Stimulated activated CD4-positive, alpha-beta T cell treated with anti-CD3 and anti-CD28 coated beads, Interleukin-12 subunit alpha, Interleukin-12 subunit beta, amount 100 ng/mL, for 4 hours (primary cell): ENCODE measurements around the gene SVOP.
A peak's percentile ranks its signal among the peaks of the same experiment; 100 is the strongest.

Experiments
- DNase-seq: peaks from one replicate; pipeline ENCODE4 v3.0.0-alpha.2; 2020

Gene SVOP

GRCh38 chr12:108928695-108929094 is 92.2 kb downstream of the SVOP start:
- DNase-seq, result no peak

DNA sequence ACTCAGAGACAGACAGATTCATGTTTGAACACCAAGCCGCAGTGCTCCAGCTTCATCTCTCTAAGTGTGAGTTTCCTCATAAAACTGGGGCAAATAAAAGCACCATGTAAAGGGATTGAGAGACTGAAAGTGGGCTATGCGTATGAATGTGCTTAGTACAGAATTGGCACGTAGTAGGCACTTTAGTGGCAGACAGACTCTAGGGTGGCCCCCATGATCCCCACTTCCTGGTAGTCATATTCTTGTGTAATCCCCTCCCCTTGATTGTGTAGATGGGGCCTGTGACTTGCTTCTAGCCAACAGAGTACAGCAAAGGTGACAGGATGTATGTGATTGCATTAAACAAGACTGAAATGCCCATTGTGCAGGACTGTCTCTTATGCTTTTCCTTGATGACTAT is 98.0 kb downstream of the SVOP start:
- no peak for DNase-seq

- DNase-seq, result no peak
Observed at GRCh38 chr12:108921946-108922345, 98.9 kb downstream of the SVOP start.

DNA sequence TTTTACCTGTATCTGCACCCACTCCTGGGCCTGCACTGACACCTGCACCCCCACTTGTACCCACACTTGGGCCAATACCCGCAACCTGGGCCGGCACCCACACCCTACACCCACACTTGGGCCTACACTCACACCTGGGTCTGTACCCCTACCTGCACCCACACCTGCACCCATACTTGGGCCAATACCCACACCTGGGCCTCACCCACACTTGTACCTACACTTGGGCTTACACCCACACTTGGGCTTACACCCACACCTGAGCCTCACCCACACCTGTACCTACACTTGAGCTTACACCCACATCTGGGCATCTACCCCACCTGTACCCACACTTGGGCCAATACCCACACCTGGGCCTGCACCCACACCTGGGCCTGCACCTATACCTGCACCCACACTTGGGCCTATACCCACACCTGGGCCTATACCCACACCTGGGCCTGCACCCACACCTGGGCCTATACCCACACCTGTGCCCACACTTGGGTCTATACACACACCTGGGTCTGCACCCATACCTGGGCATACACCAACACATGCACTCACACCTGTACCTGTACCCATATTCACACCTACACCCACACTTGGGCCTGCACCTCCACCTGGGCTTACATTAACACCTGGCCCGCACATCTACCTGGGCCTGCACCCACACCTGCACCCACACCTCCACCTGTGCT is 101.8 kb downstream of the SVOP start:
- DNase-seq, result no peak

DNA sequence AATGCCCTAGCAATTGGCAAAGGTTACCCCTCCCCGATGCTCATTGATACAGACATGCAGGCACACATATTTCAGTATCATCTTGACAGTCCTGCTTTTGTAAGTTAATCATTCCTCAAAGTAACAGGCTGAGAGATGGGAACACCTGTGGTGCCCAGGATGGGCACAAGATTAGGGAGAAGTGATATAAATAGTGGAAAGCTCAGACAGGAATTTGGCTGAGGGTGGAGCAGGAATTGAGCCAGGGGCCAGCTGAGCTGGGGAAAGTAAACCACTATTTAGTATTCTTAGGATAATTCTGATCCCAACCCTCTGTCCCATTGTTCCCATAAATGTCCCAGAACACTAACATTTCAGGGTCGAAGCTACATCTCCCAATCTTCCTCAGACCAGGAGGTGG is 102.7 kb downstream of the SVOP start:
- DNase-seq, result no peak

DNA sequence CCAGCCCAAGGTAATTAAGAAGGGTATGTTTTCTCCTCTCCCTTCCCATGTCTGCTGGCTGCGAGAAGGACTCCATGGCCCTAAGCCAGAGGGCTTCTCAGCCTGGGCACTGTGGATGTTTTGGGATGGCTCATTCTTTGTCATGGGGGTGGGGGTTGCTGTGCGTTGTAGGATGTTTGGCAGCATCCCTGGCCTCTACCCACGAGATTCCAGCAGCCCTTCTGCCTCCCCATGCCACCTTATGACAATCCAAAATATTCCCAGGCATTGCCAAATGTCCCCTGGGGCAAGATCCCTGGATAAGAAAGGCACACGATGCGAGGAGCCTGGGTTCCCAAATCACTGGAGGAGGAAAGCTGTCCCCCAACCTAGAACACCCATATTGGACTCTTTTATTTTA is 104.5 kb downstream of the SVOP start:
- DNase-seq, result no peak

- DNase-seq, result no peak
Observed at GRCh38 chr12:108915632-108916133, 105.2 kb downstream of the SVOP start.

DNA sequence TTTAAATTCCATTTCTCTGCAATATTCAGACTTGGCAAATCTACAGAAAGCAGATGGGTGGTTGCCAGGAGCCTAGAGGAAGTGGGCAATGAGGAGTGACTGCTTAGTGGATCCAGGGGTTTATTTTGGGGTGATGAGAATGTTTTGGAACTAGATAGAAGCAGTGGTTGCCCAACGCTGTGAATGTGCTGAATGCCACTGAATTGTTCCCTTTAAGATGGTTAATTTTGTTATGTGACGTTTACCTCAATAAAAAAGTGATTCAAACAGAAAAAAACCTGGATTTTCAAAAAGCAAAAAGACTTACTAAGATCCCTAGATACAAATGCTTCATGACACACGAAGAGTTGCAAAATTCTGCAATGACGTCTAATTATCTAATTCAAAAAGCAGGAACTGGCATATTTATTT is 106.7 kb downstream of the SVOP start:
- DNase-seq, result no peak

- DNase-seq, result no peak
Observed at GRCh38 chr12:108912361-108912760, 108.5 kb downstream of the SVOP start.

DNA sequence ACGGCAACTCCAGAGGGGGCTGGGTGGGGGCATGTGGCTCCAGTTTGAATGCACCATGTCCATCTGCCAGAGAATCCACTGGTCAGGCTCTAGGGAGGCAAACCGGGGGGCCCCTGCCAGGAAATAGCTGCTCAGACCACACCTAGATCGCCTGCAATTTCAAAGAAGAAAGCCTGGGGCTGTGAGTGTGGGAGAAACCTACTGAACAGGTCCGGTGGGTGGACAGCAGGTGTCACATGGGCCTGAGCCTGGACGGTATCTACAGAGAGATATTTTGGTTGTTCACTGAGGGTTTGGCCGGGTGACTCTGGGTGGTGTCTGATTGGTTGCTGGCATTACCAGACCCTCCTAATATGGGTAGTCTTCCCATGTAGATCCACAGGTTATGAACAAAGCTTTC is 109.0 kb downstream of the SVOP start:
- DNase-seq, result no peak

DNA sequence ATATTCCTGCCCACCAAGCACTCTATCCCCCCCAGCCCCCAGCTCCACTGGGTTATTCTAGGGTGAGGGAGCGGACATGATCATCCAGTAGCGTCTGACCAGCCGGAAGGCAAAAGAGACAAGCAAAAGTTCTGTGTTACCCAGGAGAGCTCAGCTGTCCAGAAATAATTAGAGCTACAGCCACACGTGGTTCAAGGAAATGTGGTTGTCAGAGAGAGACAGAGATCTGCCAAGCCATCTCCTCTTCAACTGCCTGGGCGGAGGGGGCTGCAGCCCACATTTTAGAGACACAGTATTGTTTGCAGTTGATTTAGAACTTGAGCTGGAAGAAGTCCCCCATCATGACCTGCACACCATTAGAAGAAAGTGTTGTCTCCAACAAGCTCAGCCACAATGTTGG is 110.5 kb downstream of the SVOP start:
- no peak for DNase-seq

DNA sequence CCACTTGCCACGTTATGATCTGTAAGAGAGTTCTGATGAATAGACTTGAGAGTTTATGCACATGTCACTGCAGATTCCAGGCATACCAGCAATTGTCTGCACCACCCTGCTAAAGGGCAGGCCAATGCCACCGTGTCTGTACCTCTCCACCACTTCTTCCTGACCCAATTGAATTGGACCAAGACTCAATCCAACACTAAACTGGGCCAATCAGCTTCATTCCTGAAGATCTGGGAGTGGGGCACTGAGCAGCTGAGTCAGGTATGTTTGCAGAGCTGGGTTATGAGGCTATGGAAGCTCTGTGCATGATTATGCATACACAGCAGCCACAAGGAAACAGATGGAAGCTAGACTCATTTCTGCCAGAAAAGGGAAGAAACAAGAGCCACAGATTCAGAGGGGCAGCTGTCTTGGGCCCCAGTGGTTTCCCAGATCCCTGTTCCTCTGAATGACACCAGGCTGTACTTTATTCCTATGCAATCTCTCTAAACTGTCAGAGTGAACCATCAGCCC is 113.0 kb downstream of the SVOP start:
- no peak for DNase-seq

GRCh38 chr12:108906971-108907370 is 113.9 kb downstream of the SVOP start:
- no peak for DNase-seq

DNA sequence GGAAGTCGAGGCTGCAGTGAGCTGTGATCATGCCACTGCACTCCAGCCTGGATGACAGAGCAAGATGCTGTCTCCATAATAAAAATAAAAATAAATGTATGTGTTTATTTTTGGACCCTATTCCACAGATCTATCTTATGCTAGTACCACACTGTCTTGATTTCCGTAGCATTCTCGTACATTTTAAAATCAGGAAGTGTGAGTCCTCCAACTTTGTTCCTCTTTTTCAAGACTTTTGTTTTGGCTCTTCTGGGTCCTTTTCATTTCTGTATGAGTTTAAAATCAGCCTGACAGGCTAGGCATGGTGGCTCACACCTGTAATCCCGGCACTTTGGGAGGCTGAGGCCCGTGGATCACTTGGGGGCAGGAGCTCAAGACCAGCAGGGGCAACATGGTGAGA is 115.1 kb downstream of the SVOP start:
- DNase-seq, result no peak

- DNase-seq, result no peak
Observed at GRCh38 chr12:108899145-108899544, 121.7 kb downstream of the SVOP start.

DNA sequence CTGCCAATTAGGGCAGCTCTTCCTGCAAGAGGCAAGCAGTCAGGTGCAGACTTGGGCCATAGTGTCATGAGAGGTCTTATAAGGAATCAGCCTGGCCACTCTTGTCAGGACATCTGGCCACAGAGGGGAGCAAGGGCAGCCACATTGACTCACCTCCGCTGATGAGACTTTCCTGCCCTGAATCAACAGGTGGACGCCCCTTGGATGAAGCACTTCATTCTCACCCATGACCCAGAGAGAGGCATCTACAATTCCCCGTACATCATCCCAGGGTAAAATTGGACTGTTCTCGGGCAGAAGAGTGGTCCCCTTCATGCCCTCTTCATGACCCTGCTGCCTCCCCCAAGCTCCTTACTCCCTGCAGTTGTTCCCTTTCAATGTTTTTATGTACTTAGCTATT is 124.1 kb downstream of the SVOP start:
- DNase-seq, result no peak

- DNase-seq, result no peak
Observed at GRCh38 chr12:108896336-108896735, 124.5 kb downstream of the SVOP start.

GRCh38 chr12:108895220-108895802 is 125.6 kb downstream of the SVOP start:
- no peak for DNase-seq

DNA sequence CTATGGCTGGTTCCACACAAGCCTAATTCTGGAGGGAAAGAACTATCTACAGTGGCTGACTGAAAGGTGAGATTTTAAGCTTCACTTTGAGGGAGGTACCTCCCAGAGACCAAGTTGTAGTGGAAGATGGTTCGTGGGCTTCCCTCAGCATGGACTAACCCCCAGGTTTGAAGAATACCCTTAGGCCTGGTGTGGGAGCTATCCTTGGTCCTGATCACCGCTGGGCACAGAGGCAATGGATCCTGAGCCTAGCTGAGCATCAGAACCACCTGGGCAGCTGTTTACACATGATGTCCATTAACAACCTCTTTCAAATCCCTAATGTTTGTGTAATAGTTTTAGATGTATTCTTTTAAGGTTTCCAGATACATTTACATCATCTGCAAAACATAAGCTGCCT is 130.7 kb downstream of the SVOP start:
- DNase-seq, result no peak

GRCh38 chr12:108888031-108888430 is 132.8 kb downstream of the SVOP start:
- DNase-seq, result no peak

GRCh38 chr12:108886873-108887629 is 133.8 kb downstream of the SVOP start:
- DNase-seq, result no peak

DNA sequence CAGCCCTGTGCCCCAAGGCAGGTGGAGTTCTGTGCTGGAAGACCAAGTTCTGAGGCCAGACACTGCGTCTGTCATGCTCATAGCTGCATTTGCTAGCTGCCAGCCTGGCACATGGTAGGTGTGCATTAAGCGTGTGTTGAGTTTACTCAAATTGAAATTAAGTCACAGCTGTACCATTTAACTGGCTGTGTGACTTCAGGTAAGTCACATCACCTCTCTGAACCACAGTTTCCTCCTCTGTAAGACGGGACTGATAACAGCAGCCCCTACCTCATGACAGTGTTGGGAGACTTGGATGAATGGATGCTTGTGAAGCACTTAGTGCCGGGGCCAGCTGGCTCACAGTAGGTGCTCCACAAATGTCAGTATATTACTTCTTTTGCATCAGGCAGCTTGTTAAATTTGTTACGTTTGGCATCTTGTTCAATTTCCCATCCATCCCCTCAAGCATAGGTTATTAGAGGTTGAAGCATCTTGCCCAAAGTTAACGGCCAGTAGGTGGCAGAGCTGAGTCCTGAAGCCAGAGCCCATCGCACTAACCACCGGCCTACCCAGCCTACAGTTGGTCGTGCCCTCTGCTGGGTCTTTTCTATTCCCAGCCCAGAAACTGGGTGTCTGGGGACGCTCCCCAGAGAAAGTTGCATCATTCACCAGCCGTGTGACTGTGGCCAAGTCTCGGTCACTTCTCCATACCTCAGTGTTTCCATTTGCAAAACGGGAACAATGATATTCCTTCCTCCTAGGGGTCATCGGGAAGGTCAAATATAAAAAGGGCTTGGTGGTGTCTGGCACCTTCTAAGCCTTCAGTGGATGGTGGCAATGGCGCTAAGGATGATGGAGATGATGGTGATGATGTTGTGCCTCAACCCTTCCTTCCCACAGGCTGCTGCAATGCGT is 136.5 kb downstream of the SVOP start:
- DNase-seq, result peak; percentile 73

GRCh38 chr12:108881953-108882352 is 138.9 kb downstream of the SVOP start:
- no peak for DNase-seq
